HG03469 (cell line): ENCODE data around the gene XPNPEP2.

ENCODE experiments used
- ATAC-seq: cut with Tn5 transposase; IDR thresholded peaks from one replicate; pipeline ENCODE4 v1.9.1; 2021; ENCODE audit warnings: mild to moderate bottlenecking, moderate library complexity, moderate number of reproducible peaks; ENCODE audit not compliant: unreplicated experiment

Gene XPNPEP2

GRCh38 chrX:129777218-129778030 lies 38.6 kb downstream of the XPNPEP2 start:
- no peak for ATAC-seq

GRCh38 chrX:129779086-129779672 lies 40.4 kb downstream of the XPNPEP2 start:
- ATAC-seq, result no peak

GRCh38 chrX:129779747-129780146 lies 41.0 kb downstream of the XPNPEP2 start, which contains the start of gene SASH3:
Gene SASH3 (plus strand): TSS chrX:129779949. CDS start chrX:129780098, 149 bp downstream.
- ATAC-seq, result peak; percentile 22

GRCh38 chrX:129780441-129781105 lies 41.8 kb downstream of the XPNPEP2 start:
- no peak for ATAC-seq

- ATAC-seq, result peak; percentile 65
Measured at GRCh38 chrX:129781134-129781672, 42.4 kb downstream of the XPNPEP2 start.

GRCh38 chrX:129781680-129782495 lies 43.1 kb downstream of the XPNPEP2 start:
- ATAC-seq, result no peak

GRCh38 chrX:129782706-129783105 lies 43.9 kb downstream of the XPNPEP2 start:
- no peak for ATAC-seq

GRCh38 chrX:129783291-129783713 lies 44.5 kb downstream of the XPNPEP2 start:
- ATAC-seq, result no peak

GRCh38 chrX:129784371-129784770 lies 45.6 kb downstream of the XPNPEP2 start:
- ATAC-seq, result no peak

- no peak for ATAC-seq
Measured at GRCh38 chrX:129785160-129785947, 46.6 kb downstream of the XPNPEP2 start.

GRCh38 chrX:129786210-129786651 lies 47.5 kb downstream of the XPNPEP2 start:
- peak; percentile 81 for ATAC-seq

GRCh38 chrX:129787336-129788055 lies 48.7 kb downstream of the XPNPEP2 start:
- no peak for ATAC-seq

GRCh38 chrX:129788527-129788926 lies 49.7 kb downstream of the XPNPEP2 start:
- ATAC-seq, result no peak

GRCh38 chrX:129790146-129790545 lies 51.4 kb downstream of the XPNPEP2 start:
- no peak for ATAC-seq

- no peak for ATAC-seq
Measured at GRCh38 chrX:129790808-129791207, 52.0 kb downstream of the XPNPEP2 start.

GRCh38 chrX:129791336-129791735 lies 52.6 kb downstream of the XPNPEP2 start:
- ATAC-seq, result no peak

- no peak for ATAC-seq
Measured at GRCh38 chrX:129791961-129792570, 53.3 kb downstream of the XPNPEP2 start.

- no peak for ATAC-seq
Measured at GRCh38 chrX:129792586-129793291, 54.0 kb downstream of the XPNPEP2 start.
